Hepatocyte (in vitro differentiated cells): ENCODE data around the gene MSL3B.

Experiments
- DNase-seq: peaks from one replicate; pipeline ENCODE4 v3.0.0-alpha.2; 2016; ENCODE audit warnings: low spot score
- H2AFZ ChIP-seq: fragments of 200-600 bp; sonication (generic); 2 replicates; pipeline ENCODE4 v1.6.0; 2016; ENCODE audit warnings: antibody characterized with exemption, mild to moderate bottlenecking
- H3K27ac ChIP-seq: fragments of 200-600 bp; sonication (generic); 2 replicates; pipeline ENCODE4 v1.5.1; 2016; ENCODE audit warnings: mild to moderate bottlenecking
- H3K27me3 ChIP-seq: fragments of 200-600 bp; sonication (generic); 2 replicates; pipeline ENCODE4 v1.6.1; 2016
- H3K36me3 ChIP-seq: fragments of 200-600 bp; sonication (generic); replicated peaks from 2 replicates; pipeline ENCODE4 v1.5.1; 2016; ENCODE audit warnings: low read depth; ENCODE audit not compliant: insufficient read depth
- H3K4me1 ChIP-seq: fragments of 200-600 bp; sonication (generic); 2 replicates; pipeline ENCODE4 v1.5.1; 2016; ENCODE audit warnings: mild to moderate bottlenecking, moderate library complexity; ENCODE audit not compliant: insufficient read depth
- H3K4me2 ChIP-seq: fragments of 200-600 bp; sonication (generic); 2 replicates; pipeline ENCODE4 v1.6.0; 2016
- H3K4me3 ChIP-seq: fragments of 200-600 bp; sonication (generic); 2 replicates; pipeline ENCODE4 v1.5.1; 2016; ENCODE audit warnings: mild to moderate bottlenecking
- H3K79me2 ChIP-seq: fragments of 200-600 bp; sonication (generic); 2 replicates; pipeline ENCODE4 v1.6.0; 2017; ENCODE audit warnings: mild to moderate bottlenecking
- H3K9me2 ChIP-seq: fragments of 200-600 bp; sonication (generic); replicated peaks from 2 replicates; pipeline ENCODE4 v1.6.0; 2017; ENCODE audit warnings: mild to moderate bottlenecking; ENCODE audit not compliant: insufficient read depth
- H3K9me3 ChIP-seq: fragments of 200-600 bp; sonication (generic); 2 replicates; pipeline ENCODE4 v1.5.1; 2016; ENCODE audit warnings: low read depth, mild to moderate bottlenecking
- H4K20me1 ChIP-seq: fragments of 200-600 bp; sonication (generic); 2 replicates; pipeline ENCODE4 v1.6.0; 2016; ENCODE audit warnings: mild to moderate bottlenecking; ENCODE audit not compliant: insufficient read depth, poor library complexity, severe bottlenecking
- CTCF ChIP-seq: fragments of 200-600 bp; sonication (generic); IDR thresholded peaks from 2 replicates; pipeline ENCODE4 v1.5.1; 2016; ENCODE audit warnings: antibody characterized with exemption, mild to moderate bottlenecking; ENCODE audit not compliant: poor library complexity
- EZH2 ChIP-seq: fragments of 200-600 bp; sonication (generic); IDR thresholded peaks from 2 replicates; pipeline ENCODE4 v1.6.1; 2016; ENCODE audit warnings: antibody characterized with exemption, mild to moderate bottlenecking, borderline replicate concordance
- EZH2phosphoT487 ChIP-seq: fragments of 200-600 bp; sonication (generic); IDR thresholded peaks from one replicate; pipeline ENCODE4 v1.6.1; 2018; ENCODE audit warnings: antibody characterized with exemption, mild to moderate bottlenecking, low read depth, moderate library complexity; ENCODE audit not compliant: unreplicated experiment, severe bottlenecking
- WGBS: methylation state at CpG from one replicate; pipeline ENCODE4 v1.1.6; 2016; ENCODE audit warnings: low lambda C conversion rate; ENCODE audit errors: missing lambda C conversion rate; 5-methylcytosine and 5-hydroxymethylcytosine counted together

MSL3B gene

GRCh38 chr2:233867993-233868532 is at the start of gene MSL3B:
Gene MSL3B, minus strand, starts transcription at chr2:233868386.
- peak within 1 kb of the TSS; percentile 93 for H2AFZ ChIP-seq
- no peaks in the 10 kb centered on the region for H3K36me3 ChIP-seq
- H3K4me2 ChIP-seq: peak within 1 kb of the TSS; percentile 68
- no peak within 1 kb of the TSS for H3K27ac ChIP-seq
- 12% methylated on average over 50 of the region's 50 CpGs for WGBS
- TF ChIP-seq CTCF (no peak), EZH2 (no peak)
- H3K9me3 ChIP-seq: peaks cover 8% of the 10 kb centered on the region
- peaks cover 21% of the 10 kb centered on the region for H3K27me3 ChIP-seq
- peak; percentile 78 for DNase-seq
- peak within 1 kb of the TSS; percentile 59 for H3K4me3 ChIP-seq
- H3K79me2 ChIP-seq: no peaks in the 10 kb centered on the region
- H3K4me1 ChIP-seq: no peaks in the 10 kb centered on the region
- H4K20me1 ChIP-seq: no peaks in the 10 kb centered on the region
- H3K9me2 ChIP-seq: no peaks in the 10 kb centered on the region

- H3K36me3 ChIP-seq: no peaks in the 10 kb centered on the region
- no peaks in the 10 kb centered on the region for H3K9me2 ChIP-seq
- no peak within 1 kb of the TSS for H2AFZ ChIP-seq
- no peak within 1 kb of the TSS for H3K4me2 ChIP-seq
- no peaks in the 10 kb centered on the region for H4K20me1 ChIP-seq
- H3K79me2 ChIP-seq: no peaks in the 10 kb centered on the region
- no peak for TF ChIP-seq EZH2
- no peak for TF ChIP-seq CTCF
- TF ChIP-seq EZH2phosphoT487: no peak
- peaks cover 32% of the 10 kb centered on the region for H3K27me3 ChIP-seq
- no peak within 1 kb of the TSS for H3K4me3 ChIP-seq
- no peak within 1 kb of the TSS for H3K27ac ChIP-seq
- no peaks in the 10 kb centered on the region for H3K9me3 ChIP-seq
- WGBS: 34% methylated on average over 5 of the region's 5 CpGs
- DNase-seq: no peak
- H3K4me1 ChIP-seq: no peaks in the 10 kb centered on the region
Observed at GRCh38 chr2:233917116-233917515, 48.9 kb upstream of the MSL3B start, which contains the start of gene TRPM8. Gene TRPM8, plus strand, starts transcription at chr2:233917373. Its CDS starts 9,165 bp downstream, at chr2:233926538.

- H3K79me2 ChIP-seq: no peaks in the 10 kb centered on the region
Observed at GRCh38 chr2:233915128-233915527, 46.9 kb upstream of the MSL3B start.

More at GRCh38 chr2:233915128-233915527, 46.9 kb upstream of the MSL3B start:
- H3K4me2 ChIP-seq: no peak overlapping the region
- WGBS: 15% methylated on average over 2 of the region's 2 CpGs
- no peak overlapping the region for H3K27ac ChIP-seq
- no peaks in the 10 kb centered on the region for H4K20me1 ChIP-seq
- H3K27me3 ChIP-seq: peaks cover 32% of the 10 kb centered on the region
- no peak overlapping the region for H2AFZ ChIP-seq
- TF ChIP-seq EZH2phosphoT487 (no peak), CTCF (peak; percentile 39)
- H3K9me2 ChIP-seq: no peaks in the 10 kb centered on the region
- no peaks in the 10 kb centered on the region for H3K36me3 ChIP-seq
- H3K4me1 ChIP-seq: no peaks in the 10 kb centered on the region
- DNase-seq: peak; percentile 26
- no peak overlapping the region for H3K4me3 ChIP-seq
- no peaks in the 10 kb centered on the region for H3K9me3 ChIP-seq
